Astrocyte (in vitro differentiated cells and primary cell): ENCODE measurements around the gene APBA2.

Experiments
- CTCF ChIP-seq: IDR thresholded peaks from 2 replicates; pipeline ENCODE4 v1.5.1; 2011; ENCODE audit warnings: low read depth, mild to moderate bottlenecking, inconsistent platforms, low read length, moderate library complexity; ENCODE audit not compliant: insufficient read depth
- EZH2 ChIP-seq: IDR thresholded peaks from 2 replicates; pipeline ENCODE4 v1.6.1; 2012; ENCODE audit warnings: mild to moderate bottlenecking, low read length, inconsistent platforms; ENCODE audit not compliant: insufficient read depth

- TF ChIP-seq CTCF (no peak), EZH2 (no peak)
Measured at GRCh38 chr15:28919679-28920655, 34.2 kb downstream of the APBA2 start.
